AG04449 (cell line): Measurements from ENCODE around the gene RHEB.
A peak's percentile ranks its signal among the peaks of the same experiment; 100 is the strongest.

Source experiments
- CTCF ChIA-PET: fragments of 350-600 bp; formaldehyde crosslinking; extraction: SDS; loops from one replicate; lab custom pipeline; 2021; ENCODE audit warnings: antibody characterized with exemption; lab: Yijun Ruan, JAX
- POLR2A ChIA-PET: fragments of 400-600, 350-600 bp; formaldehyde crosslinking; extraction: SDS; loops from one replicate; lab custom pipeline; 2020; ENCODE audit warnings: antibody characterized with exemption, inconsistent platforms; lab: Yijun Ruan, JAX
- DNase-seq: peaks from one replicate; pipeline ENCODE4 v3.0.0-alpha.2; 2010; ENCODE audit warnings: low read depth, low spot score
- H3K4me3 ChIP-seq: 2 replicates; pipeline ENCODE4 v1.5.1; 2011; ENCODE audit warnings: low read depth, mild to moderate bottlenecking, control low read depth, low read length
- TF ChIP-seq, protein P1 (sequence below): IDR thresholded peaks from one replicate; pipeline ENCODE4 v1.5.1; 2011; ENCODE audit warnings: mild to moderate bottlenecking, moderate library complexity, low read length, control low read depth, inconsistent platforms; ENCODE audit not compliant: insufficient read depth; ENCODE audit errors: missing control alignments

Gene RHEB

DNA sequence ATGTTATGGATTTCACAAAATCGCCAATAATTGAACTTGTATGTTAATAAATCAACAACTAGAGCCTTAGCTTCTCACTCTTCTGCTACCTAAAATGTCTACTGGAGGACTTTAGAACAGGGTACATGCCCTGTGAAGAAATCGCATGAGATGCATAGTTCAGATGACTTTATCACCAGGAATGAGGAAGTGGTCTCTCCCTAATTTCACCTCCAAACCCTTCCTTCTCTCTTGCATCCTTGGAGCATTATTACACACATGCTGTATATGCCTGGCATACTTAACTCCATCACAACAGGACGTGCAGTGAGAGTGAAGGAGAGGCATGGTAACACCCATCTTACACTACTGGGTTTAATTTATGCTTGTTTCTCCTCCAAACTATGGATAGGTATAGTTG is 27.8 kb downstream of the RHEB start:
- DNase-seq: peak; percentile 62
- ChIA-PET POLR2A (interaction anchor here (0.9 kb wide), 1 partner anchor 28 kb away, joined by 3 read pairs; the partner anchor contains the start of gene RHEB), CTCF (interaction anchor here (1.2 to 3.5 kb wide), 4 partner anchors 17 to 267 kb away, joined by 3 to 16 read pairs (median 4); no protein-coding TSS in a partner anchor)
- TF ChIP-seq, protein P1, sequence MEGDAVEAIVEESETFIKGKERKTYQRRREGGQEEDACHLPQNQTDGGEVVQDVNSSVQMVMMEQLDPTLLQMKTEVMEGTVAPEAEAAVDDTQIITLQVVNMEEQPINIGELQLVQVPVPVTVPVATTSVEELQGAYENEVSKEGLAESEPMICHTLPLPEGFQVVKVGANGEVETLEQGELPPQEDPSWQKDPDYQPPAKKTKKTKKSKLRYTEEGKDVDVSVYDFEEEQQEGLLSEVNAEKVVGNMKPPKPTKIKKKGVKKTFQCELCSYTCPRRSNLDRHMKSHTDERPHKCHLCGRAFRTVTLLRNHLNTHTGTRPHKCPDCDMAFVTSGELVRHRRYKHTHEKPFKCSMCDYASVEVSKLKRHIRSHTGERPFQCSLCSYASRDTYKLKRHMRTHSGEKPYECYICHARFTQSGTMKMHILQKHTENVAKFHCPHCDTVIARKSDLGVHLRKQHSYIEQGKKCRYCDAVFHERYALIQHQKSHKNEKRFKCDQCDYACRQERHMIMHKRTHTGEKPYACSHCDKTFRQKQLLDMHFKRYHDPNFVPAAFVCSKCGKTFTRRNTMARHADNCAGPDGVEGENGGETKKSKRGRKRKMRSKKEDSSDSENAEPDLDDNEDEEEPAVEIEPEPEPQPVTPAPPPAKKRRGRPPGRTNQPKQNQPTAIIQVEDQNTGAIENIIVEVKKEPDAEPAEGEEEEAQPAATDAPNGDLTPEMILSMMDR: no peak
- H3K4me3 ChIP-seq: no peak overlapping the region

DNA sequence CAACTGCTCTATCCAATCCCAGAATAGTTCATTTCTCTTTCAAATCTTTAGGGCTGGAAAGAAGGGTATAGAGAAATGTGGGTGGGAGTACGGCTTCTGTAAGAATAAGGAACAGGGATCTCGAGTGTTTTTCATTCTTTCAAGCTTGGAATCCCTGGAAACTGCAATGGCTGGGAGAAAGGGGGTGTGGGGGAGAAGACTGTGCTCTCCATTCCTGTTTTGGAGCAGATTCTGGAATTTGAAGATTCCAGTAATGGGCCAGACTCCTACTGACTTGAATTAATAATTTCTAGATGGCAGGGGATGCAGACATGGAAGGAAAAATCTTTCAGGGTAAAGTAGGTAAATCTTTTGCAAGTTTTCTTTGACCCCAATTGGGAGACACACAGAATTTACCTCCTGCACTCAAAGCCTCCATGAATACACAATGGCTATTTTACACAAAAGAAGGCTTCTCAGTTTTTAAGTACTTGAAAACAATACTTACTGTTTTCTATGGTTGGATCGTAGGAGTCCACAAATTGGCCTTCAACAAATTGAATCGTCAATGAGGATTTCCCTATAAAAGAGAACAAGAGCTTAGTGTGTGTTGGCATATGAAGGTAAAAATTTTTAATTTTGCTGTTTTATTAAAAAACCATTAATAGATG is 29.1 kb downstream of the RHEB start:
- DNase-seq: no peak
- ChIA-PET POLR2A (no interaction called here), CTCF (interaction anchor here (0.9 to 3.5 kb wide), 6 partner anchors 8 to 268 kb away, joined by 3 to 16 read pairs (median 4); no protein-coding TSS in a partner anchor)
- no peak overlapping the region for H3K4me3 ChIP-seq
- TF ChIP-seq, protein P1: no peak

DNA sequence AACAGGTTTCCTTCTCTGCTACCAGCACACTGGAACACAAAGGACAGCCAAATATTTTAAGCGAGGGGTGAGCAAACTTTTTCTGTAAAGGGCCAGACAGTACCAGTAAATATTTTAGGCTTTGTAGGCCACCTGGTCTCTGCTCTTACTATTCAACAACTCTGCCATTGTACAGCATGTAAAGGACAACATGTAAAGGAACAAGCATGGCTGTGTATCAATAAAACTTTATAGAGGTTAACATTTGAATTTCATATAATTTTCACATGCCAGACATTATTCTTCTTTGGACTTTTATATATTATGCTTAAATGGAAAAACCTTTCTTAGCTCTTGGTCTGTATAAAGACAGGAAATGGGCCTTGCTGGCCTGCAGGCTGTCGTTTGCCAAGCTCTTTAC is 30.2 kb downstream of the RHEB start:
- CTCF ChIA-PET: interaction anchor here (3.0 to 3.5 kb wide), 2 partner anchors 9 to 269 kb away, joined by 8 to 16 read pairs; no protein-coding TSS in a partner anchor
- no peak for DNase-seq
- H3K4me3 ChIP-seq: no peak overlapping the region
- TF ChIP-seq, protein P1: no peak
- POLR2A ChIA-PET: no interaction called here

DNA sequence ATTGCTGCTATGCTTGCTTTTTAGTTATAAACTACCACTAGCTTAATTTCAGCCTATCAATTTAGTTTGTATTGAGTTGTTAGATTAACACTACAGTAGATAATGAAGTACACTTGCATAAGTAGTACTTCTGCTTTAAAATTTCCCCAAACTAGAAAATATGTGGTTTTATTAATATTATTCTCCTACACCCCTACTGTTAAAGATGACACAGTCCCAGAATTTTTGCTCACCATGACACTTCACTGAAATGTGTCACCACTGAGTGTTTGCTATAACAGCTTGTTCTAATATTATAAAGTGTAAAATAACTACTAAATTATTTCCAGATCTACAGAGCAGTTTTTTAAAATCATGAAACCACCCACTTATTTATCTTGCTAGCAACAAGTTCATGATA is 31.6 kb downstream of the RHEB start:
- ChIA-PET CTCF (interaction anchor here (1.2 to 3.0 kb wide), 4 partner anchors 9 to 266 kb away, joined by 3 to 8 read pairs (median 4); no protein-coding TSS in a partner anchor), POLR2A (no interaction called here)
- no peak overlapping the region for H3K4me3 ChIP-seq
- TF ChIP-seq, protein P1: no peak
- DNase-seq: no peak

DNA sequence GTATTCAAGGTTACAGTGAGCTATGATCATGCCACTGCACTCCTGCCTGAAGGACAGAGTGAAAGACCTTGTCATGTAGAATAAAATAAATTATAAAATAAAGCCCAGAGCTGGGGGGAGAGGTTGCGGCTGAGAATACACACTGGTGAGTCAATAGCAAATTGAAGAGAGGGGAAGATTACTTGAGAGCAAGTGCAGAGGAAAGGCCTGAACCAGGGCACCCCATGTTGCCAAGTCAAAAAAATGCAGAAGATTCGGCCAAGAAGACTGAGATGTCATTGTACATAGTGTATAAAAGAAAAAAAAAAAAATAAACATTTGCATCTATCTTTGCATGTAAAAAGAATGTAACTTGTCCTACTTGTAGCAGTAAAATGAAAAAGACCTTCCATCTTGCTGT is 32.5 kb downstream of the RHEB start:
- CTCF ChIA-PET: interaction anchor here (1.2 to 3.7 kb wide), 5 partner anchors 8 to 271 kb away, joined by 3 to 20 read pairs (median 4); no protein-coding TSS in a partner anchor
- no peak for DNase-seq
- TF ChIP-seq, protein P1: no peak
- H3K4me3 ChIP-seq: no peak overlapping the region
- POLR2A ChIA-PET: no interaction called here

DNA sequence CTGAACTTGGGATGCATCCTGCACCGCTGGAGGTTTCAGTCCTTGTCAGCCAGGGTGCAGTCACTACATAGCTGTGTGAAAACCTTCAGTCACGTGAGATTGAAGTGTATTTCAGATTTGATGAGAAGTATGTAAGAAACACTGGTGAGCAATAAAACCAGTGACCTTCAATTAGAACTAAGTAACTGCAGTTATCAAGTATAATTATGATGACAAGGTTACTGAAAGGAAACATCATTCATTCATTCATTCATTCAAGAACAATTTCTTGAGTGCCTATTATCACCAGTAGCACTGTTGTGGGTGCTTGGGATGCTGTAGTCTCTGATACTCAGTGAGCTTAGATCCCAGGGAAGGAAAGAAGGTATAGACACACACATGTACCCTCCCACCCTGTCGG is 33.6 kb downstream of the RHEB start:
- no peak for DNase-seq
- ChIA-PET POLR2A (no interaction called here), CTCF (interaction anchor here (1.3 to 3.7 kb wide), 4 partner anchors 23 to 273 kb away, joined by 3 to 20 read pairs (median 7); no protein-coding TSS in a partner anchor)

More for the DNA sequence above, 33.6 kb downstream of the RHEB start:
- TF ChIP-seq, protein P1: no peak
- no peak overlapping the region for H3K4me3 ChIP-seq
